ENCODE data around the gene ABCB1. TPM values are rescaled to one million over a fixed set of nuclear protein-coding genes. Genes with fewer than 3 reads are reported as not detected.
"Not testable (repeated sequence)": the region's sequence is repeated elsewhere in the genome, so short reads cannot be mapped to it uniquely, and the experiment has no call there.

ABCB1 gene
- total RNA-seq, 2 experiments from 2014 or later, result 8.8 to 8.9 TPM

- ATAC-seq, result no peak
These were observed 136.7 kb downstream of the ABCB1 start for GRCh38 chr7:87463982-87464381.

DNA sequence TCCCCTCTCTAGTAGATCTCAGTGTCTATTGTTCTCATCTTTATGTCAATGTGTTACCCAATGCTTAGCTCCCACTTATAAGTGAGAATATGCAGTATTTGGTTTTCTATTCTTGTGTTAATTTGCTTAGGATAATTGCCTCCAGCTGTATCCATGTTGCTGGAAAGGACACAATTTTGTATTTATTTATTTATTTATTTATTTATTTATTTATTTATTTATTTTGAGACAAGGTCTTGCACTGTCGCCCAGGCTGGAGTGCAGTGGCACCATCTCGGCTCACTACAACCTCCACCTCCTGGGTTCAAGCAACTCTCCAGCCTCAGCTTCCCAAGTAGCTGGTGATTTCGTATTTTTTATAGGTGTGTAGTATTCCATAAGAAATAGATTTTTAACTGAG is 140.2 kb downstream of the ABCB1 start:
- H3K4me1 Mint-ChIP-seq (ENCODE audit: low read depth); H3K4me3 Mint-ChIP-seq; ATAC-seq; H3K9me3 Mint-ChIP-seq; CTCF ChIA-PET; H3K27ac Mint-ChIP-seq; DNase-seq; intact Hi-C loops (cut with micrococcal nuclease); H3K36me3 Mint-ChIP-seq (ENCODE audit: low read depth); POLR2A ChIA-PET: not testable (repeated sequence)
- H3K27me3 Mint-ChIP-seq, result peaks cover 13% of the 10 kb centered on the region

More at GRCh38 chr7:87463982-87464381, 136.7 kb downstream of the ABCB1 start:
- Mint-ChIP-seq H3K9me3 (no peaks in the 10 kb centered on the region), H3K4me1 (ENCODE audit: low read depth) (no peaks in the 10 kb centered on the region), H3K27ac (no peak overlapping the region), H3K4me3 (no peak overlapping the region), H3K27me3 (peaks cover 13% of the 10 kb centered on the region), H3K36me3 (ENCODE audit: low read depth) (no peaks in the 10 kb centered on the region)
- ChIA-PET POLR2A (no interaction called here), CTCF (no interaction called here)
- no peak for TF ChIP-seq CTCF (IDR thresholded peaks at IDR 0.05)
- intact Hi-C loops (cut with micrococcal nuclease), result no loop called here
- no peak for DNase-seq

GRCh38 chr7:87459941-87460340 is 140.7 kb downstream of the ABCB1 start:
- Mint-ChIP-seq H3K4me1 (ENCODE audit: low read depth) (no peaks in the 10 kb centered on the region), H3K27me3 (peaks cover 12% of the 10 kb centered on the region), H3K9me3 (no peaks in the 10 kb centered on the region), H3K4me3 (no peak overlapping the region), H3K27ac (no peak overlapping the region), H3K36me3 (ENCODE audit: low read depth) (no peaks in the 10 kb centered on the region)
- ChIA-PET CTCF (no interaction called here), POLR2A (no interaction called here)
- DNase-seq (no peak), ATAC-seq (no peak)
- no peak for TF ChIP-seq CTCF (IDR thresholded peaks at IDR 0.05)
- intact Hi-C loops (cut with micrococcal nuclease), result no loop called here

- TF ChIP-seq CTCF (IDR thresholded peaks at IDR 0.05), result no peak
- Mint-ChIP-seq H3K4me1 (ENCODE audit: low read depth) (no peaks in the 10 kb centered on the region), H3K9me3 (no peaks in the 10 kb centered on the region), H3K36me3 (ENCODE audit: low read depth) (no peaks in the 10 kb centered on the region), H3K4me3 (no peak overlapping the region), H3K27ac (no peak overlapping the region), H3K27me3 (peaks cover 8% of the 10 kb centered on the region)
- no peak for DNase-seq
- ChIA-PET POLR2A (no interaction called here), CTCF (no interaction called here)
- intact Hi-C loops (cut with micrococcal nuclease), result no loop called here
- ATAC-seq, result no peak
These were observed 142.5 kb downstream of the ABCB1 start for GRCh38 chr7:87458148-87458547.

DNA sequence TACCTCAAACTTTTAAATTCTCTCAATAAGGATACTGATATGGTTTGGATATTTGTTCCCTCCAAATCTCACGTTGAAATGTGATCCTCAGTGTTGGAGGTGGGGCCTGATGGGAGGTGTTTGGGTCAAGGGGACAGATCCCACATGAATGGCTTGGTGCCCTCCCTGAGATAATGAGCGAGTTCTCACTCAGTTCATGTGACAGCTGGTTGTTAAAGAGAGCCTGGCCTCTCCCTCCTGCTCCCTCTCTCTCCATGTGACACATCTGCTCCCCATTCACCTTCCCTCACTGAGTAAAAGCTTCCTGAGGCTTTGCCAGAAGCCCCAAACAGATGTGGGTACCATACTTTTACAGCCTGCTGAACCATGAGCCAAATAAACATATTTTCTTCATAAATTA is 144.4 kb downstream of the ABCB1 start:
- Mint-ChIP-seq H3K4me3 (no peak overlapping the region), H3K36me3 (ENCODE audit: low read depth) (no peaks in the 10 kb centered on the region), H3K4me1 (ENCODE audit: low read depth) (no peaks in the 10 kb centered on the region), H3K27me3 (peaks cover 8% of the 10 kb centered on the region), H3K9me3 (no peaks in the 10 kb centered on the region), H3K27ac (no peak overlapping the region)
- ATAC-seq, result no peak
- intact Hi-C loops (cut with micrococcal nuclease), result no loop called here
- CTCF ChIA-PET, result no interaction called here
- DNase-seq, result no peak
- POLR2A ChIA-PET, result no interaction called here
- no peak for TF ChIP-seq CTCF (IDR thresholded peaks at IDR 0.05)

Other genes starting within 250 kb of the ABCB1 start
- gene ABCB4, start 125.2 kb downstream of the ABCB1 start, total RNA-seq, result under 1 TPM in 1 of 2 experiments, not detected in 1; 0.14 TPM
- under 1 TPM; 0.70 to 0.94 TPM for gene RUNDC3B, start 27.5 kb upstream of the ABCB1 start, total RNA-seq